HepG2 (cell line): Measurements from ENCODE around the gene WIPF2. TPM values are rescaled to one million over a fixed set of nuclear protein-coding genes. Genes with fewer than 3 reads are reported as not detected.

ENCODE experiments used
- CSRNP2 ChIP-seq: sonication (generic); formaldehyde crosslinking; conservative IDR thresholded peaks from 2 replicates; pipeline ENCODE4 v1.8.0; 2022; ENCODE audit warnings: low read depth, missing genetic modification reagents
- FOXO4 ChIP-seq: sonication (generic); formaldehyde crosslinking; conservative IDR thresholded peaks from 2 replicates; pipeline ENCODE4 v1.8.1; 2023; ENCODE audit warnings: missing genetic modification reagents
- HES4 ChIP-seq: sonication (generic); formaldehyde crosslinking; IDR thresholded peaks from 2 replicates; pipeline ENCODE4 v1.9.0; 2021; ENCODE audit warnings: mild to moderate bottlenecking, missing genetic modification reagents, borderline replicate concordance
- HMGXB4 ChIP-seq, 2 experiments: sonication (generic) in 1 of 2; formaldehyde crosslinking in 1 of 2; IDR thresholded peaks; 2 replicates each; pipeline versions ENCODE4 v1.4.0 to v1.6.1; 2018 to 2020; ENCODE audit warnings: missing genetic modification reagents in 2 of 2, borderline replicate concordance in 1 of 2, low read depth in 1 of 2, mild to moderate bottlenecking in 1 of 2, missing biosample characterization in 1 of 2
- HOXA3 ChIP-seq: sonication (generic); formaldehyde crosslinking; IDR thresholded peaks from 2 replicates; pipeline ENCODE4 v1.5.0; 2020; ENCODE audit warnings: missing genetic modification reagents
- HOXA7 ChIP-seq: sonication (generic); formaldehyde crosslinking; IDR thresholded peaks from 2 replicates; pipeline ENCODE4 v1.8.1; 2022; ENCODE audit warnings: mild to moderate bottlenecking, missing genetic modification reagents, moderate library complexity
- MAFF ChIP-seq: IDR thresholded peaks from 2 replicates; pipeline ENCODE4 v1.6.1; 2011; ENCODE audit warnings: low read depth, low read length, improper control_type of control experiment
- MAX ChIP-seq: IDR thresholded peaks from 2 replicates; pipeline ENCODE4 v1.6.1; 2012; ENCODE audit warnings: inconsistent platforms
- MED13 ChIP-seq: sonication (generic); formaldehyde crosslinking; IDR thresholded peaks from 2 replicates; pipeline ENCODE4 v1.5.0; 2020; ENCODE audit warnings: missing genetic modification reagents
- MTA1 ChIP-seq: sonication (generic); formaldehyde crosslinking; IDR thresholded peaks from 2 replicates; pipeline ENCODE4 v1.4.0; 2020; ENCODE audit warnings: missing genetic modification reagents, mild to moderate bottlenecking, borderline replicate concordance
- MYNN ChIP-seq: sonication (generic); formaldehyde crosslinking; IDR thresholded peaks from 2 replicates; pipeline ENCODE4 v1.4.0; 2020; ENCODE audit warnings: mild to moderate bottlenecking, low read depth, missing genetic modification reagents
- NFATC3 ChIP-seq: sonication (generic); formaldehyde crosslinking; IDR thresholded peaks from 2 replicates; pipeline ENCODE4 v1.5.1; 2020; ENCODE audit warnings: mild to moderate bottlenecking, missing genetic modification reagents
- PPARG ChIP-seq: conservative IDR thresholded peaks from 2 replicates; pipeline ENCODE4 v1.6.1; 2016; ENCODE audit warnings: missing biosample characterization, missing genetic modification reagents
- SRF ChIP-seq: IDR thresholded peaks from 2 replicates; pipeline ENCODE4 v1.6.1; 2011; ENCODE audit warnings: mild to moderate bottlenecking, low read depth, low read length, moderate library complexity
- TBX2 ChIP-seq: sonication (generic); formaldehyde crosslinking; IDR thresholded peaks from 2 replicates; pipeline ENCODE4 v1.5.0; 2020; ENCODE audit warnings: missing genetic modification reagents, mild to moderate bottlenecking, borderline replicate concordance
- TP53 ChIP-seq: sonication (generic); formaldehyde crosslinking; conservative IDR thresholded peaks from 2 replicates; pipeline ENCODE4 v1.4.0; 2020; ENCODE audit warnings: missing genetic modification reagents
- TSC22D2 ChIP-seq: sonication (generic); formaldehyde crosslinking; IDR thresholded peaks from 2 replicates; pipeline ENCODE4 v1.5.1; 2020; ENCODE audit warnings: missing genetic modification reagents, mild to moderate bottlenecking, borderline replicate concordance
- ZBTB21 ChIP-seq: sonication (generic); formaldehyde crosslinking; IDR thresholded peaks from 2 replicates; pipeline ENCODE4 v1.4.0; 2020; ENCODE audit warnings: missing genetic modification reagents
- ZFP91 ChIP-seq: sonication (generic); formaldehyde crosslinking; IDR thresholded peaks from 2 replicates; pipeline ENCODE4 v1.9.0; 2022; ENCODE audit warnings: missing genetic modification reagents, mild to moderate bottlenecking, borderline replicate concordance
- polyA plus RNA-seq, 8 experiments: library from polyadenylated mRNA; depleted of rRNA in 3 of 8; stranded (reverse) in 7 of 8; unstranded in 1 of 8; fragments of >200 nt; fragmentation: Illumina TruSeq in 4 of 8; extraction: Trizol in 4 of 8; gene quantifications; 2 replicates each; pipeline versions ENCODE4 v1.2.1 to v1.2.3, GENCODE V29; 2011 to 2016; ENCODE audit warnings: low read depth in 4 of 8, missing spikeins in 1 of 8, mixed read lengths in 1 of 8; ENCODE audit not compliant: insufficient read depth in 1 of 8
- total RNA-seq, 5 experiments: library from RNA; depleted of rRNA; stranded (reverse); fragments of >200 nt; fragmentation: Illumina TruSeq; extraction: Trizol; gene quantifications; 2 replicates each; pipeline ENCODE4 v1.2.3, GENCODE V29; 2016; ENCODE audit warnings: low read depth in 1 of 5

Gene WIPF2
- total and polyA plus RNA-seq, 2 of the 13 experiments (the other 11 are each of a cell fraction or from before 2014, with no cell fraction given), result 7.2 to 10.8 TPM

GRCh38 chr17:40316571-40317344 is 97.7 kb downstream of the WIPF2 start (continued):
- TF ChIP-seq ZFP91 (CRISPR knock-in tag) (peak; percentile 95), MED13 (CRISPR knock-in tag) (0 out of 2 replicates have a peak, but pooled peaks have one; percentile 70), ZBTB21 (CRISPR knock-in tag) (no peak; the same call in 1 of the 2 replicates), FOXO4 (CRISPR knock-in tag) (no peak), TP53 (CRISPR knock-in tag) (no peak; the same call in 1 of the 2 replicates), MAFF (no peak), MYNN (CRISPR knock-in tag) (no peak), SRF (no peak), HES4 (peak; percentile 54; the same call in 1 of the 2 replicates), HMGXB4 (CRISPR knock-in tag; IDR thresholded peaks at IDR 0.05; ENCODE audit: borderline replicate concordance in 1 of 2, low read depth in 1 of 2) (peak; percentile 35 to 50; a peak in 1 of 4 replicates), MTA1 (0 out of 2 replicates have a peak, but pooled peaks have one; percentile 62), CSRNP2 (CRISPR knock-in tag) (no peak), HOXA7 (CRISPR knock-in tag) (no peak), MAX (peak; percentile 84), TSC22D2 (CRISPR knock-in tag) (no peak), NFATC3 (CRISPR knock-in tag) (no peak), HOXA3 (CRISPR knock-in tag) (peak; percentile 48; the same call in 1 of the 2 replicates), TBX2 (CRISPR knock-in tag) (peak; percentile 54), PPARG (no peak)
